LNCaP clone FGC (cell line): ENCODE data around the gene TTR.

Experiments
- DNase-seq: peaks from one replicate; pipeline ENCODE4 v3.0.0-alpha.2; 2011; ENCODE audit warnings: low read depth
- H3K4me3 ChIP-seq: 2 replicates; pipeline ENCODE4 v1.5.1; 2011; ENCODE audit warnings: mild to moderate bottlenecking, low read depth, low read length, control low read depth
- CTCF ChIP-seq: IDR thresholded peaks from 2 replicates; pipeline ENCODE4 v1.5.1; 2012; ENCODE audit warnings: mild to moderate bottlenecking; ENCODE audit not compliant: control insufficient read depth, insufficient read depth; ENCODE audit errors: extremely low read depth

The TTR gene

GRCh38 chr18:31565782-31566512, 25.7 kb upstream of the TTR start:
- peak; percentile 18; the same call in 1 of the 2 replicates for TF ChIP-seq CTCF
- H3K4me3 ChIP-seq = no peak overlapping the region
- DNase-seq = no peak

- TF ChIP-seq CTCF = no peak
- H3K4me3 ChIP-seq = no peak overlapping the region
- no peak for DNase-seq
Observed at GRCh38 chr18:31566576-31567306, 24.9 kb upstream of the TTR start.

GRCh38 chr18:31572368-31572767, 19.3 kb upstream of the TTR start:
- TF ChIP-seq CTCF = no peak
- H3K4me3 ChIP-seq = no peak overlapping the region
- no peak for DNase-seq

GRCh38 chr18:31573051-31573450, 18.6 kb upstream of the TTR start:
- no peak overlapping the region for H3K4me3 ChIP-seq
- no peak for TF ChIP-seq CTCF
- DNase-seq = no peak

- no peak overlapping the region for H3K4me3 ChIP-seq
- no peak for TF ChIP-seq CTCF
- DNase-seq = no peak
Observed at GRCh38 chr18:31574359-31574758, 17.3 kb upstream of the TTR start.

- H3K4me3 ChIP-seq = no peak overlapping the region
- peak; percentile 42 for DNase-seq
- no peak for TF ChIP-seq CTCF
Observed at GRCh38 chr18:31575515-31576257, 16.0 kb upstream of the TTR start.
